Kidney capillary endothelial cell (primary cell): ENCODE data around the gene RFPL4AL1.
"Not testable (repeated sequence)": the region's sequence is repeated elsewhere in the genome, so short reads cannot be mapped to it uniquely, and the experiment has no call there.

Source experiments
- DNase-seq: peaks from one replicate; pipeline ENCODE4 v3.0.0-alpha.2; 2018; ENCODE audit warnings: low spot score

RFPL4AL1 gene

GRCh38 chr19:55768818-55769217, at the start of gene RFPL4AL1:
RFPL4AL1 (plus strand) TSS chr19:55769118; CDS start chr19:55771805, 2,687 bp downstream.
- not testable (repeated sequence) for DNase-seq

- DNase-seq, result no peak
These were observed 48.6 kb upstream of the RFPL4AL1 start for GRCh38 chr19:55720214-55720746.

- no peak for DNase-seq
These were observed 48.1 kb upstream of the RFPL4AL1 start for GRCh38 chr19:55720801-55721200.

GRCh38 chr19:55723491-55723890, 45.4 kb upstream of the RFPL4AL1 start:
- DNase-seq, result no peak

- not testable (repeated sequence) for DNase-seq
These were observed 38.5 kb upstream of the RFPL4AL1 start for GRCh38 chr19:55730378-55730777.

GRCh38 chr19:55738302-55738701, 30.6 kb upstream of the RFPL4AL1 start, which contains the start of gene NLRP9:
NLRP9 (minus strand) TSS chr19:55738402; CDS start chr19:55738374, 28 bp downstream.
- no peak for DNase-seq

GRCh38 chr19:55750715-55751114, 18.2 kb upstream of the RFPL4AL1 start:
- no peak for DNase-seq

GRCh38 chr19:55753401-55753800, 15.5 kb upstream of the RFPL4AL1 start:
- DNase-seq, result no peak

- not testable (repeated sequence) for DNase-seq
These were observed 12.1 kb upstream of the RFPL4AL1 start for GRCh38 chr19:55756808-55757207.

GRCh38 chr19:55758797-55759196, 10.1 kb upstream of the RFPL4AL1 start, which contains the start of gene RFPL4A:
RFPL4A (plus strand) TSS chr19:55759097; CDS start chr19:55761801, 2,704 bp downstream.
- not testable (repeated sequence) for DNase-seq

- DNase-seq, result no peak
These were observed 2.5 kb upstream of the RFPL4AL1 start for GRCh38 chr19:55766466-55766865.

GRCh38 chr19:55769632-55770031, 714 bp downstream of the RFPL4AL1 start:
- DNase-seq, result not testable (repeated sequence)

GRCh38 chr19:55777528-55777927, 8.6 kb downstream of the RFPL4AL1 start:
- DNase-seq, result no peak

- DNase-seq, result no peak
These were observed 9.4 kb downstream of the RFPL4AL1 start for GRCh38 chr19:55778331-55778730.

GRCh38 chr19:55781112-55781511, 12.2 kb downstream of the RFPL4AL1 start:
- DNase-seq, result no peak

GRCh38 chr19:55795021-55795420, 26.1 kb downstream of the RFPL4AL1 start:
- no peak for DNase-seq

- DNase-seq, result no peak
These were observed 32.5 kb downstream of the RFPL4AL1 start for GRCh38 chr19:55801416-55801815.

GRCh38 chr19:55802281-55802680, 33.4 kb downstream of the RFPL4AL1 start:
- DNase-seq, result no peak

GRCh38 chr19:55809381-55810058, 40.6 kb downstream of the RFPL4AL1 start:
- DNase-seq, result peak; percentile 37

GRCh38 chr19:55811340-55811739, 42.4 kb downstream of the RFPL4AL1 start:
- DNase-seq, result no peak

- DNase-seq, result no peak
These were observed 43.5 kb downstream of the RFPL4AL1 start for GRCh38 chr19:55812449-55812848.

GRCh38 chr19:55813906-55814305, 45.0 kb downstream of the RFPL4AL1 start:
- no peak for DNase-seq

GRCh38 chr19:55820037-55820436, 51.1 kb downstream of the RFPL4AL1 start:
- DNase-seq, result no peak
